ENCODE measurements around the gene TENM3.

GRCh38 chr4:182740256-182740655 lies 497.1 kb downstream of the TENM3 start:
- TF ChIP-seq CTCF (IDR thresholded peaks at IDR 0.05; ENCODE audit: low read length) (no peak), EZH2 (optimal IDR thresholded peaks at IDR 0.05; ENCODE audit: low read depth, low read length) (no peak), EZH2phosphoT487 (IDR thresholded peaks at IDR 0.05; ENCODE audit: low read length) (no peak)

Data from MM.1S (cell line).